Measurements from ENCODE around the gene ZNF236.
A peak's percentile ranks its signal among the peaks of the same experiment; 100 is the strongest.

Gene ZNF236

DNA sequence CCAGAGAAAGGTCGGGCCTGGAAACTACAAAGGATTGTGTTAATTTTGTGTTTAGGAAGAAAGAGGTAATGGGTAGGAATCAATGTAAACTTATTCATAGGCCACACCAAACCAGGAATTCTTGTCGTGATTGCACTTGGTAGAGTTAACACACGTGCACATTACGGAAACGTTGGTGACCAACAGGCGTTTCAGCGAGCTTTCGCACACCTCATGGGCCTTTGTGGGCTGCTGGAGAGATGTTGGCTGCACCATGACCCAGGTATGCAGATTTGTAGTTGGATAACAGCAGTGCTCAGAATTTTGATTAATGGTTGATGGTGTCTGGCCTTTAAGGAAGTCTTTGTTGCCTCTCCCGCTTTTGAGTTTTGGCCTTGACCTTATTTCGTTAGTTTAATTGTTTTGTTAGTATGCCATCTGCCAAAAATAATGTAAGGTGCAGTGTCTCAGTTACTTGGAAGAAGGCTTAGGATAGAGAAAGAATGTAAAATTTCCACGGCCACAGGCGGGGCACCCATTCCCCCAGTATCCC is 1.9 kb downstream of the ZNF236 start:
- Histone ChIP-seq H2AK5ac (ENCODE audit: low read length) (no peak overlapping the region), H3K4me2 (ENCODE audit: low read length) (peak overlapping the region; percentile 69)

GRCh38 chr18:76824754-76825153 is 2.4 kb downstream of the ZNF236 start:
- no peak overlapping the region for H3K9ac ChIP-seq (ENCODE audit: low read length)
- H3K9me3 ChIP-seq (ENCODE audit: insufficient read depth, low read depth, low read length), result peaks cover 2% of the 10 kb centered on the region
- H3K4ac ChIP-seq (ENCODE audit: low read depth, low read length), result peak overlapping the region; percentile 33
- no peak overlapping the region for H3K23ac ChIP-seq (ENCODE audit: low read length)
- H2BK12ac ChIP-seq (ENCODE audit: low read length), result no peak overlapping the region
- H3K27ac ChIP-seq (ENCODE audit: low read depth, low read length), result no peak overlapping the region
- no peak overlapping the region for H3K18ac ChIP-seq (ENCODE audit: low read length)
- no peak overlapping the region for H2AK5ac ChIP-seq (ENCODE audit: low read length)
- H3K4me2 ChIP-seq (ENCODE audit: low read length), result no peak overlapping the region
- peaks cover 19% of the 10 kb centered on the region for H3K79me2 ChIP-seq (ENCODE audit: control insufficient read depth, insufficient read depth, low read length, poor library complexity)
- DNase-seq, result no peak
- peaks cover 2 to 3% of the 10 kb centered on the region in 2 experiments for H3K36me3 ChIP-seq (ENCODE audit: control insufficient read depth in 1 of 2, insufficient read depth in 2 of 2, low read length in 2 of 2)
- no peak overlapping the region for H3K14ac ChIP-seq (ENCODE audit: low read length)
- no peak overlapping the region for H3K4me3 ChIP-seq (ENCODE audit: low read depth, low read length)
- no peaks in the 10 kb centered on the region for H3K27me3 ChIP-seq (ENCODE audit: insufficient read depth, low read length)
- no peak overlapping the region for H2BK5ac ChIP-seq (ENCODE audit: low read depth, low read length, poor library complexity)
- no peak overlapping the region for H2BK120ac ChIP-seq (ENCODE audit: insufficient read depth, low read length, poor library complexity)
- no peak overlapping the region for H2AFZ ChIP-seq (ENCODE audit: insufficient read depth, low read length, poor library complexity)
- no peak overlapping the region for H4K8ac ChIP-seq (ENCODE audit: low read depth, low read length)
- peaks cover 19% of the 10 kb centered on the region for H3K79me1 ChIP-seq (ENCODE audit: low read length)
- peaks cover 6 to 10% of the 10 kb centered on the region in 2 experiments for H3K4me1 ChIP-seq (ENCODE audit: control insufficient read depth in 1 of 2, insufficient read depth in 2 of 2, low read length in 2 of 2)
- H4K91ac ChIP-seq (ENCODE audit: low read depth, low read length), result no peak overlapping the region
- no peak overlapping the region for H4K12ac ChIP-seq (ENCODE audit: low read depth, low read length)
- WGBS (ENCODE audit: extremely low coverage, insufficient coverage, insufficient read length), result no CpG with 5 or more reads among the region's 5 CpGs

More for the DNA sequence above, 1.9 kb downstream of the ZNF236 start:
- H3K14ac ChIP-seq (ENCODE audit: low read length), result no peak overlapping the region
- no peak overlapping the region for H3K4ac ChIP-seq (ENCODE audit: low read depth, low read length)
- H2BK12ac ChIP-seq (ENCODE audit: low read length), result no peak overlapping the region
- peaks cover 19% of the 10 kb centered on the region for H3K79me2 ChIP-seq (ENCODE audit: control insufficient read depth, insufficient read depth, low read length, poor library complexity)
- H3K79me1 ChIP-seq (ENCODE audit: low read length), result peaks cover 19% of the 10 kb centered on the region
- H4K8ac ChIP-seq (ENCODE audit: low read depth, low read length), result no peak overlapping the region
- H2BK120ac ChIP-seq (ENCODE audit: insufficient read depth, low read length, poor library complexity), result no peak overlapping the region
- no peak overlapping the region for H4K91ac ChIP-seq (ENCODE audit: low read depth, low read length)
- no peak overlapping the region for H3K18ac ChIP-seq (ENCODE audit: low read length)
- H3K36me3 ChIP-seq (ENCODE audit: control insufficient read depth in 1 of 2, insufficient read depth in 2 of 2, low read length in 2 of 2), result peaks cover 2 to 3% of the 10 kb centered on the region in 2 experiments
- H2AFZ ChIP-seq (ENCODE audit: insufficient read depth, low read length, poor library complexity), result no peak overlapping the region
- WGBS (ENCODE audit: extremely low coverage, insufficient coverage, insufficient read length), result no CpG with 5 or more reads among the region's 12 CpGs
- H3K23ac ChIP-seq (ENCODE audit: low read length), result no peak overlapping the region
- DNase-seq, result peak; percentile 18 to 32
- peaks cover 6 to 10% of the 10 kb centered on the region in 2 experiments for H3K4me1 ChIP-seq (ENCODE audit: control insufficient read depth in 1 of 2, insufficient read depth in 2 of 2, low read length in 2 of 2)
- no peak overlapping the region for H3K9ac ChIP-seq (ENCODE audit: low read length)
- H3K27me3 ChIP-seq (ENCODE audit: insufficient read depth, low read length), result no peaks in the 10 kb centered on the region
- no peak overlapping the region for H3K4me3 ChIP-seq (ENCODE audit: low read depth, low read length)
- H4K12ac ChIP-seq (ENCODE audit: low read depth, low read length), result no peak overlapping the region
- H3K9me3 ChIP-seq (ENCODE audit: insufficient read depth, low read depth, low read length), result peaks cover 2% of the 10 kb centered on the region
- H2BK5ac ChIP-seq (ENCODE audit: low read depth, low read length, poor library complexity), result no peak overlapping the region
- no peak overlapping the region for H3K27ac ChIP-seq (ENCODE audit: low read depth, low read length)

DNA sequence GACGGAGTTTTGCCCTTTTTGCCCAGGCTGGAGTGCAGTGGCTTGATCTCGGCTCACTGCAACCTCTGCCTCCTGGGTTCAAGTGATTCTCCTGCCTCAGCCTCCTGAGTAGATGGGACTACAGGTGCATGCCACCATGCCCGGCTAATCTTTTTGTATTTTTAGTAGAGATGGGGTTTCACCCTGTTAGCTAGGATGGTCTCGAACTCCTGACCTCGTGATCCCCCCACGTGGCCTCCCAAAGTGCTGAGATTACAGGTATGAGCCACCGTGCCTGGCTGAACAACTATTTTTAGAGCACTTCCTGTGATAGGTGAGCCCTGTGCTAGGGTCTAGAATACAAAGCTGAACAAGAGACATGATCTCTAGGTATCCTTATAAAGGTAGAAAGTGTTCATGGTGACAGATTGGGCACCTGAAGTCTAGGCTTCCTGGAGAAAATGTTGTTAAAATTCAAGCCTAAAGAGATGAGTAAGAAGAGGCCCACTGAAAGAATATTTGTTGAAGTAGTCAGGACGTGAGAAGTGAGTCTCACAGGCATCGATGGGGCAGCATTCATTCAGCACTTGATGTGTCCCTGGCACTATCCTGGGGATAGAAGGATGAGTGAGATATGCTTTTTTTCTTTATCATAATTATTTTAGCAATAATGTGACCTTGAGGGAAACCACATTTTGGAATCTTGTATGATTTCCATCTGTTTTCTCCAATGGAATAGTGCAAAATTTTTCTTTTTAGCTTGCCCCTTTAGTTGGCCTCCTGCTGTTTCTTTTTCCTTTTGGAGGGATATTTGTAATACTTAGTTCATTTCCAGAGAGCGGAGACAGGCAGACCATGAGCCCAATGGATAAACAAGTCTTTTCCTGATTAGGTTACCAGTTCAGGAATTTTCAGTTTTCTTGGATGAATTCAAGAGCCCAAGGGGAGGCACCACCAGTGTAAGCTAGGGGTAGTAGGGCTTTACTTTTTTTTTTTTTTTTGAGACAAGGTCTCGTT is 5.1 kb downstream of the ZNF236 start:
- no peak overlapping the region for H2AFZ ChIP-seq (ENCODE audit: insufficient read depth, low read length, poor library complexity)
- H3K27me3 ChIP-seq (ENCODE audit: insufficient read depth, low read length), result no peaks in the 10 kb centered on the region
- no peak overlapping the region for H2AK5ac ChIP-seq (ENCODE audit: low read length)
- H2BK12ac ChIP-seq (ENCODE audit: low read length), result no peak overlapping the region
- H3K4me2 ChIP-seq (ENCODE audit: low read length), result no peak overlapping the region
- H3K4me1 ChIP-seq (ENCODE audit: control insufficient read depth in 1 of 2, insufficient read depth in 2 of 2, low read length in 2 of 2), result peaks cover 2 to 6% of the 10 kb centered on the region in 2 experiments
- H2BK120ac ChIP-seq (ENCODE audit: insufficient read depth, low read length, poor library complexity), result no peak overlapping the region
- peaks cover 8% of the 10 kb centered on the region for H3K79me2 ChIP-seq (ENCODE audit: control insufficient read depth, insufficient read depth, low read length, poor library complexity)
- no peak overlapping the region for H3K18ac ChIP-seq (ENCODE audit: low read length)
- H3K23ac ChIP-seq (ENCODE audit: low read length), result no peak overlapping the region
- no peak for DNase-seq
- WGBS (ENCODE audit: extremely low coverage, insufficient coverage, insufficient read length), result no CpG with 5 or more reads among the region's 11 CpGs
- no peak overlapping the region for H4K8ac ChIP-seq (ENCODE audit: low read depth, low read length)
- peaks cover 9% of the 10 kb centered on the region for H3K79me1 ChIP-seq (ENCODE audit: low read length)
- no peaks in the 10 kb centered on the region for H3K36me3 ChIP-seq (ENCODE audit: control insufficient read depth in 1 of 2, insufficient read depth in 2 of 2, low read length in 2 of 2)
- no peak overlapping the region for H3K4me3 ChIP-seq (ENCODE audit: low read depth, low read length)
- no peak overlapping the region for H3K27ac ChIP-seq (ENCODE audit: low read depth, low read length)
- no peak overlapping the region for H3K14ac ChIP-seq (ENCODE audit: low read length)
- H3K4ac ChIP-seq (ENCODE audit: low read depth, low read length), result no peak overlapping the region
- peaks cover 2% of the 10 kb centered on the region for H3K9me3 ChIP-seq (ENCODE audit: insufficient read depth, low read depth, low read length)
- no peak overlapping the region for H4K12ac ChIP-seq (ENCODE audit: low read depth, low read length)
- H3K9ac ChIP-seq (ENCODE audit: low read length), result no peak overlapping the region
- no peak overlapping the region for H4K91ac ChIP-seq (ENCODE audit: low read depth, low read length)
- no peak overlapping the region for H2BK5ac ChIP-seq (ENCODE audit: low read depth, low read length, poor library complexity)

- Histone ChIP-seq H3K4ac (ENCODE audit: low read depth, low read length) (no peak overlapping the region), H3K14ac (ENCODE audit: low read length) (no peak overlapping the region), H3K36me3 (ENCODE audit: control insufficient read depth in 1 of 2, insufficient read depth in 2 of 2, low read length in 2 of 2) (no peaks in the 10 kb centered on the region), H4K12ac (ENCODE audit: low read depth, low read length) (no peak overlapping the region), H2AK5ac (ENCODE audit: low read length) (no peak overlapping the region), H3K9ac (ENCODE audit: low read length) (no peak overlapping the region), H3K9me3 (ENCODE audit: insufficient read depth, low read depth, low read length) (no peaks in the 10 kb centered on the region), H2BK120ac (ENCODE audit: insufficient read depth, low read length, poor library complexity) (no peak overlapping the region), H3K4me1 (ENCODE audit: control insufficient read depth in 1 of 2, insufficient read depth in 2 of 2, low read length in 2 of 2) (no peaks in the 10 kb centered on the region), H3K79me2 (ENCODE audit: control insufficient read depth, insufficient read depth, low read length, poor library complexity) (no peaks in the 10 kb centered on the region), H3K27me3 (ENCODE audit: insufficient read depth, low read length) (no peaks in the 10 kb centered on the region), H3K4me3 (ENCODE audit: low read depth, low read length) (no peak overlapping the region), H3K79me1 (ENCODE audit: low read length) (no peaks in the 10 kb centered on the region), H2AFZ (ENCODE audit: insufficient read depth, low read length, poor library complexity) (no peak overlapping the region), H3K18ac (ENCODE audit: low read length) (no peak overlapping the region), H2BK12ac (ENCODE audit: low read length) (no peak overlapping the region), H4K91ac (ENCODE audit: low read depth, low read length) (no peak overlapping the region), H4K8ac (ENCODE audit: low read depth, low read length) (no peak overlapping the region), H2BK5ac (ENCODE audit: low read depth, low read length, poor library complexity) (no peak overlapping the region), H3K27ac (ENCODE audit: low read depth, low read length) (no peak overlapping the region), H3K23ac (ENCODE audit: low read length) (no peak overlapping the region), H3K4me2 (ENCODE audit: low read length) (no peak overlapping the region)
- WGBS (ENCODE audit: extremely low coverage, insufficient coverage, insufficient read length), result no CpG with 5 or more reads among the region's 6 CpGs
- DNase-seq, result no peak
Measured at GRCh38 chr18:76834379-76834778, 12.0 kb downstream of the ZNF236 start.
